GM04503 (cell line): ENCODE results near the gene ARAP1.

ENCODE experiments used
- DNase-seq: peaks from one replicate; pipeline ENCODE4 v3.0.0-alpha.2; 2012; ENCODE audit warnings: low read depth

The ARAP1 gene

DNA sequence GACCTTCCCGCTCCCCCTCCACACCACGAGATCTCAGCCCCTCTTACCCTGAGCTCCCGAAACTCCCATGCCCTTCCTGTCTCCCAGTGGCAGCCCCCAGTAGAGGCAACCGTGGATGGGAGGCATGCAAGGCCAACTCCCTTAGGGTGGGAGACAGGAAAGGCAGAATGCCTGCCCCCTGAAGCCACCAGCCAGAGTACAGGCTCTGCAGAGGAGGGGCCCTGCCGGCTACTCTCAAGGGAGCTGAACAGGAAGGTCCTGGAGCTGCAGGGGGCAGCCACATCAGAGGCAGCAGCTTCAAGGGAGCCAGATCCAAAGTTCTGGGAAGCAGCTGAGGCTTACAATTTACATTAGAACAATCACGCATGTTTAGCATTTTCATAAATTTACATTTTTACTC, 116.3 kb downstream of the ARAP1 start:
- DNase-seq, result no peak

DNA sequence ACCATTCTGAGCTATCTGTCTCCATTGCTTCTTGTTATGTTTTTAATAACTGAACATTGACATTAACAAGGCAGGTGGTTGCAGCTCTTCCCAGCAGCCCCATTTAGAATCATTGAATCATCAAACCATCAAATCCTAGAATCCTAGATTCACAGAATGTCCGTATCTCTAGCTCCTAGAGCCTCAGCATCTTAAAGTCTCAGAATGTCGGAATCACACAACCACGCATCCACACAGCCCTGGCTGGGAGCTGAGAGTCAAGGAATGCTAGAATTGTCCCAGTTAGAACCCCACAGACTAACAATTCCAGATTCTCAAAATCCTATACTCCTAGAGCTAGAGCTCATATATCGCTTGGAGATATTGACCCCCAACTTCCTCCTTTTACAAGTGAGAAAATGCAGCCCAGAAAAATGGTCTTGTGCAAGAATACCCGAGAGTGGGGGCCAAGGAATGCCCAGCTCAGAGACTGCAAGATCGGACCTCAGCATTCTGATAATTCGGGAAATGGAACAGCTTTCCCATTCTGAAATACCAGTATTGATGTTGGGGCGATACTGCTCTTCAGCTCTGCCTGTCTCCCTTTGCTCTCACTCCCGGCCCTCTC, 116.8 kb downstream of the ARAP1 start:
- DNase-seq, result no peak
